ENCODE results near the gene RNF214.
"Not testable (repeated sequence)": the region's sequence is repeated elsewhere in the genome, so short reads cannot be mapped to it uniquely, and the experiment has no call there.

The RNF214 gene

GRCh38 chr11:117315285-117316196 is 83.1 kb downstream of the RNF214 start:
- no peak for DNase-seq (ENCODE audit: low spot score)

- DNase-seq (ENCODE audit: low spot score), result peak; percentile 72
These were observed 83.9 kb downstream of the RNF214 start, which contains the start of gene BACE1 for GRCh38 chr11:117316197-117316961. TSS of gene BACE1 (minus strand) at chr11:117316256. CDS start at chr11:117315795, 461 bp downstream.

- no peak for DNase-seq (ENCODE audit: low spot score)
These were observed 86.3 kb downstream of the RNF214 start for GRCh38 chr11:117318738-117319137.

GRCh38 chr11:117319214-117319840 is 86.9 kb downstream of the RNF214 start:
- DNase-seq (ENCODE audit: low spot score), result no peak

GRCh38 chr11:117327255-117327566 is 94.7 kb downstream of the RNF214 start:
- not testable (repeated sequence) for DNase-seq (ENCODE audit: low spot score)

- DNase-seq (ENCODE audit: low spot score), result peak; percentile 94
These were observed 95.3 kb downstream of the RNF214 start, which contains the start of gene CEP164 for GRCh38 chr11:117327567-117328374. TSS of gene CEP164 (plus strand) at chr11:117327854. CDS start at chr11:117338587, 10,733 bp downstream.

GRCh38 chr11:117328375-117329010 is 96.0 kb downstream of the RNF214 start:
- DNase-seq (ENCODE audit: low spot score), result peak; percentile 30

- no peak for DNase-seq (ENCODE audit: low spot score)
These were observed 100.4 kb downstream of the RNF214 start for GRCh38 chr11:117332843-117333242.

GRCh38 chr11:117333917-117334316 is 101.4 kb downstream of the RNF214 start:
- DNase-seq (ENCODE audit: low spot score), result no peak

GRCh38 chr11:117334896-117335295 is 102.4 kb downstream of the RNF214 start:
- DNase-seq (ENCODE audit: low spot score), result no peak

- DNase-seq (ENCODE audit: low spot score), result no peak
These were observed 102.9 kb downstream of the RNF214 start for GRCh38 chr11:117335399-117335798.

Data from kidney capillary endothelial cell (primary cell).